K562 (cell line): ENCODE measurements around the gene MKNK1. TPM values are rescaled to one million over a fixed set of nuclear protein-coding genes. Genes with fewer than 3 reads are reported as not detected.
A peak's percentile ranks its signal among the peaks of the same experiment; 100 is the strongest.

Experiments used
- ATAC-seq: fragments of 200-7000 bp; cut with Tn5 transposase; 3 replicates; pipeline ENCODE4 v1.9.1; 2020; ENCODE audit warnings: moderate library complexity
- BruUV-seq: library from RNA; stranded (reverse); fragments of 400-500 nt; replicated peaks from 2 replicates; lab custom pipeline; 2021; lab: Mats Ljungman, UMichigan
- CTCF ChIA-PET: fragments of 300-600 bp; formaldehyde crosslinking; extraction: SDS; loops from one replicate; lab custom pipeline; 2021; ENCODE audit warnings: low intra/inter-chr PET ratio; lab: Yijun Ruan, JAX
- POLR2A ChIA-PET: fragments of 300-600, 350-650 bp; sonication (Branson Sonifier 250); formaldehyde crosslinking; extraction: SDS; loops from one replicate; lab custom pipeline; 2021; ENCODE audit warnings: antibody characterized with exemption, inconsistent platforms; lab: Yijun Ruan, JAX
- DNase-seq, 4 experiments: peaks; one replicate each; pipeline versions ENCODE4 v3.0.0 to v3.0.0-alpha.2; 2011 to 2018; ENCODE audit warnings: low spot score in 3 of 4, mixed read lengths in 3 of 4; ENCODE audit errors: extremely low read depth in 1 of 4
- FAIRE-seq: peaks from 2 replicates; lab custom pipeline; 2011; peaks lifted over from hg19 to GRCh38; lab: Jason Lieb, UNC
- H2AFZ ChIP-seq: 2 replicates; pipeline ENCODE4 v1.6.0; 2011; ENCODE audit warnings: low read depth, low read length, control low read depth, inconsistent platforms
- H3K27ac ChIP-seq: fragments of 200-600 bp; 3 replicates; pipeline ENCODE4 v1.8.0; 2011; ENCODE audit warnings: low read depth, mild to moderate bottlenecking, control low read depth, inconsistent platforms, low read length, moderate library complexity, mixed read lengths; ENCODE audit errors: extremely low read depth
- H3K27me3 ChIP-seq, 2 experiments: fragments of 300-600 bp in 1 of 2; 2 replicates in 1 of 2; 3 replicates in 1 of 2; pipeline versions ENCODE4 v1.6.0 to v1.8.0; 2011; ENCODE audit warnings: inconsistent platforms in 2 of 2, low read length in 2 of 2, mild to moderate bottlenecking in 1 of 2, mixed read lengths in 1 of 2, moderate library complexity in 1 of 2; ENCODE audit not compliant: control insufficient read depth in 2 of 2, insufficient read depth in 2 of 2
- H3K36me3 ChIP-seq: fragments of 300-600 bp; 3 replicates; pipeline ENCODE4 v1.8.0; 2011; ENCODE audit warnings: mild to moderate bottlenecking, low read length, inconsistent platforms; ENCODE audit not compliant: control insufficient read depth, insufficient read depth
- H3K4me1 ChIP-seq, 2 experiments: fragments of 200-600 bp in 1 of 2; replicated peaks in 1 of 2; 2 replicates in 1 of 2; 3 replicates in 1 of 2; pipeline versions ENCODE4 v1.5.1 to v1.8.0; 2011; ENCODE audit warnings: inconsistent platforms in 2 of 2, low read length in 2 of 2, mild to moderate bottlenecking in 1 of 2, mixed read lengths in 1 of 2, moderate library complexity in 1 of 2; ENCODE audit not compliant: control insufficient read depth in 2 of 2, insufficient read depth in 2 of 2
- H3K4me2 ChIP-seq: 2 replicates; pipeline ENCODE4 v1.6.1; 2011; ENCODE audit warnings: low read length, control low read depth, inconsistent platforms, mixed read lengths; ENCODE audit not compliant: insufficient read depth
- H3K4me3 ChIP-seq: fragments of 200-600 bp; sonication (generic), shearing (Covaris generic); 2 replicates; pipeline ENCODE4 v1.5.1; 2016; ENCODE audit warnings: control low read depth, inconsistent platforms
- H3K79me2 ChIP-seq: fragments of 200-600 bp; 3 replicates; pipeline ENCODE4 v1.8.0; 2011; ENCODE audit warnings: low read length, inconsistent platforms; ENCODE audit not compliant: control insufficient read depth, insufficient read depth
- H3K9ac ChIP-seq, 2 experiments: 2 replicates each; pipeline versions ENCODE4 v1.6.0 to v1.6.1; 2011; ENCODE audit warnings: low read depth in 2 of 2, low read length in 2 of 2, control low read depth in 1 of 2, inconsistent platforms in 1 of 2, mild to moderate bottlenecking in 1 of 2, mixed read lengths in 1 of 2; ENCODE audit not compliant: insufficient read depth in 1 of 2
- H3K9me1 ChIP-seq: one replicate; pipeline ENCODE4 v1.6.0; 2011; ENCODE audit warnings: inconsistent platforms, mild to moderate bottlenecking, low read length, moderate library complexity; ENCODE audit not compliant: control insufficient read depth, insufficient read depth
- H3K9me3 ChIP-seq: replicated peaks from 2 replicates; pipeline ENCODE4 v1.5.1; 2011; ENCODE audit warnings: low read depth, low read length, inconsistent platforms; ENCODE audit not compliant: control insufficient read depth, insufficient read depth
- H4K20me1 ChIP-seq: replicated peaks from 2 replicates; pipeline ENCODE4 v1.6.1; 2011; ENCODE audit warnings: low read length, inconsistent platforms, mixed read lengths; ENCODE audit not compliant: control insufficient read depth, insufficient read depth
- MYC ChIP-seq, 2 experiments: fragments of 250-450 bp in 1 of 2; sonication (Bioruptor Pico) in 1 of 2; IDR thresholded peaks; 2 replicates each; pipeline versions ENCODE4 v1.5.1 to v1.6.1; 2012 to 2021; ENCODE audit warnings: low read depth in 2 of 2, borderline replicate concordance in 1 of 2, improper control_type of control experiment in 1 of 2, low read length in 1 of 2, mild to moderate bottlenecking in 1 of 2, moderate library complexity in 1 of 2
- WGBS: fragments of 100-300 bp; shearing (Covaris generic); methylation state at CpG from one replicate; pipeline ENCODE4 v1.1.6; 2016; ENCODE audit warnings: low coverage, mixed read lengths; ENCODE audit not compliant: insufficient coverage; ENCODE audit errors: missing lambda C conversion rate; 5-methylcytosine and 5-hydroxymethylcytosine counted together
- in situ Hi-C: fragments of 300-500 bp; cut with MboI; formaldehyde crosslinking; loops from 4 replicates; pipeline ENCODE4 v1.15.0; 2018; ENCODE audit warnings: inconsistent platforms, mixed read lengths
- intact Hi-C: fragments of 100-400 bp; cut with micrococcal nuclease; formaldehyde crosslinking; loops from 2 replicates; pipeline ENCODE4 v1.14.2; 2022
- polyA plus RNA-seq, 8 experiments: library from polyadenylated mRNA; depleted of rRNA in 4 of 8; stranded (reverse) in 5 of 8; unstranded in 3 of 8; fragments of >200 nt; fragmentation: Nextera tagmentation in 2 of 8; fragmentation: Illumina TruSeq in 1 of 8; extraction: Ambion mirVana in 2 of 8; extraction: Trizol in 1 of 8; gene quantifications; 2 replicates each; pipeline versions ENCODE4 v1.2.1 to v1.2.3, GENCODE V29; 2011 to 2014; ENCODE audit warnings: inconsistent platforms in 1 of 8, missing spikeins in 1 of 8
- total RNA-seq, 7 experiments: library from RNA; depleted of rRNA in 6 of 7; stranded (reverse); fragments of >200 nt in 6 of 7; fragmentation: Illumina TruSeq in 2 of 7; extraction: Trizol in 2 of 7; gene quantifications; 2 replicates each; pipeline versions ENCODE4 v1.2.1 to v1.2.3, GENCODE V29; 2011 to 2021; ENCODE audit warnings: low replicate concordance in 1 of 7
- TF ChIP-seq, protein P1 (sequence below): sonication (generic); formaldehyde crosslinking; IDR thresholded peaks from 2 replicates; pipeline ENCODE4 v1.8.1; 2023; ENCODE audit warnings: mild to moderate bottlenecking, missing genetic modification reagents

MKNK1 gene
- total and polyA plus RNA-seq, 9 of the 15 experiments (the other 6 are each of a cell fraction or from before 2014, with no cell fraction given), result 27.7 to 51.3 (median 43.7) TPM

DNA sequence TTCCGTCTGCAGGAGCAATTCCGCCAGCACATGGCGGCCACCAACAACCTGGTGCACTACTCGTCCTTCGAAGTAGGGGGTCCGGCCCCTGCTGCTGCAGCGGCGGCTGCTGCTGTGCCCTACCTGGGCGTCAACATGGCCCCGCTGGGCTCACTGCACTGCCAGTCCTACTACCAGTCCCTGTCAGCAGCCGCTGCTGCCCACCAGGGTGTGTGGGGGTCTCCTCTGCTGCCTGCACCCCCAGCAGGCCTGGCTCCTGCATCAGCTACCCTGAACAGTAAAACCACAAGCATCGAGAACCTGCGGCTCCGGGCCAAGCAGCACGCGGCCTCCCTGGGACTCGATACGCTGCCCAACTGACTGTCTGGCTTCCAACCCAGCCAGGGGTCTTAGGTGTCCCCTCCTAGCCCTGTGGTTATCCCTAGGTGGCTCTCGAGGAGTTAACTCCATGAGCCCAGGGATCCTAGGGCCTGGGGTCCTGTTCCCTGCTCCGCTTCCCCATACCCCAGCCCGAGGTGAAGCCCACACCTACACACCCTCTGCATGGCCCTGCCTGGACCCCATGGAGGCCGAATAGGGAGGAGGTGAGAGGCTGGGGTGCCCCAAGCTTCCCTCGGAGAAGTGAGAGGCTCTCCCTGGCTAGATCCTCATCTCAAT lies 91.8 kb downstream of the MKNK1 start:
- ChIA-PET CTCF (no interaction called here), POLR2A (interaction anchor here (1.1 to 2.5 kb wide), 4 partner anchors 9 to 40 kb away, joined by 3 to 9 read pairs (median 5); no protein-coding TSS in a partner anchor)
- Histone ChIP-seq H3K27me3 (no peaks in the 10 kb centered on the region), H3K4me2 (no peak overlapping the region), H3K9me3 (no peaks in the 10 kb centered on the region), H3K4me1 (peaks cover 28 to 60% of the 10 kb centered on the region in 2 experiments), H3K4me3 (no peak overlapping the region), H4K20me1 (no peaks in the 10 kb centered on the region), H3K79me2 (no peaks in the 10 kb centered on the region), H3K27ac (no peak overlapping the region), H2AFZ (no peak overlapping the region), H3K9me1 (no peaks in the 10 kb centered on the region), H3K36me3 (no peaks in the 10 kb centered on the region), H3K9ac (peak overlapping the region in 1 of 2 experiments; percentile 33; a peak in 2 of 4 replicates)
- DNase-seq (no peak), FAIRE-seq (no peak), ATAC-seq (no peak)
- intact Hi-C loops, result no loop called here
- in situ Hi-C loops, result no loop called here
- 79% methylated on average over 23 of the region's 23 CpGs for WGBS
- TF ChIP-seq MYC (IDR thresholded peaks at IDR 0.05; ENCODE audit: low read depth, low read length) (no peak), MYC (CRISPR knock-in tag; IDR thresholded peaks at IDR 0.05; ENCODE audit: borderline replicate concordance, low read depth) (no peak)
- TF ChIP-seq, protein P1, sequence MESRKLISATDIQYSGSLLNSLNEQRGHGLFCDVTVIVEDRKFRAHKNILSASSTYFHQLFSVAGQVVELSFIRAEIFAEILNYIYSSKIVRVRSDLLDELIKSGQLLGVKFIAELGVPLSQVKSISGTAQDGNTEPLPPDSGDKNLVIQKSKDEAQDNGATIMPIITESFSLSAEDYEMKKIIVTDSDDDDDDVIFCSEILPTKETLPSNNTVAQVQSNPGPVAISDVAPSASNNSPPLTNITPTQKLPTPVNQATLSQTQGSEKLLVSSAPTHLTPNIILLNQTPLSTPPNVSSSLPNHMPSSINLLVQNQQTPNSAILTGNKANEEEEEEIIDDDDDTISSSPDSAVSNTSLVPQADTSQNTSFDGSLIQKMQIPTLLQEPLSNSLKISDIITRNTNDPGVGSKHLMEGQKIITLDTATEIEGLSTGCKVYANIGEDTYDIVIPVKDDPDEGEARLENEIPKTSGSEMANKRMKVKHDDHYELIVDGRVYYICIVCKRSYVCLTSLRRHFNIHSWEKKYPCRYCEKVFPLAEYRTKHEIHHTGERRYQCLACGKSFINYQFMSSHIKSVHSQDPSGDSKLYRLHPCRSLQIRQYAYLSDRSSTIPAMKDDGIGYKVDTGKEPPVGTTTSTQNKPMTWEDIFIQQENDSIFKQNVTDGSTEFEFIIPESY (CRISPR knock-in tag), result 0 out of 2 replicates have a peak, but pooled peaks have one; percentile 28
- BruUV-seq, result no TSS peak
